ENCODE measurements around the gene ZNF518B. TPM values are rescaled to one million over a fixed set of nuclear protein-coding genes. Genes with fewer than 3 reads are reported as not detected.
A peak's percentile ranks its signal among the peaks of the same experiment; 100 is the strongest.

ZNF518B gene
- total RNA-seq, 4 donors from 2014 or later, result 15.7 to 21.9 (median 20.9) TPM

- TF ChIP-seq EP300 (IDR thresholded peaks at IDR 0.05) (no peak), POLR2A (IDR thresholded peaks at IDR 0.05) (no peak), POLR2AphosphoS5 (IDR thresholded peaks at IDR 0.05) (no peak)
- TF ChIP-seq, protein P1, sequence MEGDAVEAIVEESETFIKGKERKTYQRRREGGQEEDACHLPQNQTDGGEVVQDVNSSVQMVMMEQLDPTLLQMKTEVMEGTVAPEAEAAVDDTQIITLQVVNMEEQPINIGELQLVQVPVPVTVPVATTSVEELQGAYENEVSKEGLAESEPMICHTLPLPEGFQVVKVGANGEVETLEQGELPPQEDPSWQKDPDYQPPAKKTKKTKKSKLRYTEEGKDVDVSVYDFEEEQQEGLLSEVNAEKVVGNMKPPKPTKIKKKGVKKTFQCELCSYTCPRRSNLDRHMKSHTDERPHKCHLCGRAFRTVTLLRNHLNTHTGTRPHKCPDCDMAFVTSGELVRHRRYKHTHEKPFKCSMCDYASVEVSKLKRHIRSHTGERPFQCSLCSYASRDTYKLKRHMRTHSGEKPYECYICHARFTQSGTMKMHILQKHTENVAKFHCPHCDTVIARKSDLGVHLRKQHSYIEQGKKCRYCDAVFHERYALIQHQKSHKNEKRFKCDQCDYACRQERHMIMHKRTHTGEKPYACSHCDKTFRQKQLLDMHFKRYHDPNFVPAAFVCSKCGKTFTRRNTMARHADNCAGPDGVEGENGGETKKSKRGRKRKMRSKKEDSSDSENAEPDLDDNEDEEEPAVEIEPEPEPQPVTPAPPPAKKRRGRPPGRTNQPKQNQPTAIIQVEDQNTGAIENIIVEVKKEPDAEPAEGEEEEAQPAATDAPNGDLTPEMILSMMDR (IDR thresholded peaks at IDR 0.05), result no peak
- DNase-seq (ENCODE audit: low spot score in 2 of 2), result no peak
- H3K27me3 ChIP-seq, result peaks cover 24% of the 10 kb centered on the region
- no peak overlapping the region for H3K27ac ChIP-seq
- H3K9me3 ChIP-seq, result no peaks in the 10 kb centered on the region
- peaks cover 6% of the 10 kb centered on the region for H3K36me3 ChIP-seq
- peak overlapping the region; percentile 59 for H3K4me3 ChIP-seq
- H3K4me1 ChIP-seq, result peaks cover 26% of the 10 kb centered on the region
- 50% methylated on average over 11 of the region's 13 CpGs for WGBS
Measured at GRCh38 chr4:10458177-10458576, 951 bp upstream of the ZNF518B start.

DNA sequence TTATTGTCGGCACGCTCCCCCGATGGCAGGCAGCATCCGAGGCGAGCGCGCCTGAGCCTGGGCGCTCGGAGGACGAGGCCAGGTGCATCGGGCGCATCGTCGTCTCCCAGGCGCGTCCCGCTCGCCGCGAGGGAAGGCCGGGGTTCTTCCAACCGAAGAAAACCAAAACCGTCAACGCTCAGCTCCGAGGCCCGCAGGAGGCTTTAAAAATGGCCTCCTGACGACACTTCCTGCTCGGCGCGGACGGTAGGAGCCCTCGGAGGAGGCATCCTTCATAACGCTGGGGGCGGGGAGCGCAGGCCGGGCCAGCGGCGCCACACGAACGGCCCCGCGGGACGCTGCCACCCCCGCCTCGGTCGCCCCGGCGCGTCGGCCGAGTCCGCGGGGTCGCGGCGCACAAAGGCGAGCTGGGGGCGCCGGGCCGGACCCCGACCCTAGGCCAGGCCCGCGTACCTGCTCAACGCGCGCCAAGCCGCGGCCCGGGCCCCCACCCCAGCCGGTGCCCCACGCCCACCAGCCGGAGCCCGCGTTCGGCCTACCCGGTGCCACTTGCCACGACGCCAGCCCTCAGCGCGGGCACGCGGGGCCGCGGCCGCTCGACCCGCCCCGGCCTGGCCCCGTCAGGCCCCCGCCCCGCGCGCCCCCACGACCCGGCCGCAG is 501 bp downstream of the ZNF518B start:
- no peak for TF ChIP-seq POLR2AphosphoS5 (IDR thresholded peaks at IDR 0.05)
- TF ChIP-seq, protein P1 (IDR thresholded peaks at IDR 0.05), result no peak
- no peak for TF ChIP-seq POLR2A (IDR thresholded peaks at IDR 0.05)
- TF ChIP-seq EP300 (IDR thresholded peaks at IDR 0.05), result no peak
- WGBS, result 21% methylated on average over 29 of the region's 96 CpGs
- DNase-seq (ENCODE audit: low spot score in 2 of 2), result peak in 1 of 2 donors; percentile 65
- peaks cover 25% of the 10 kb centered on the region for H3K4me1 ChIP-seq
- H3K27me3 ChIP-seq, result peaks cover 14% of the 10 kb centered on the region
- no peaks in the 10 kb centered on the region for H3K9me3 ChIP-seq
- H3K4me3 ChIP-seq, result peak overlapping the region; percentile 59
- H3K27ac ChIP-seq, result peak overlapping the region; percentile 45
- H3K36me3 ChIP-seq, result peaks cover 16% of the 10 kb centered on the region

DNA sequence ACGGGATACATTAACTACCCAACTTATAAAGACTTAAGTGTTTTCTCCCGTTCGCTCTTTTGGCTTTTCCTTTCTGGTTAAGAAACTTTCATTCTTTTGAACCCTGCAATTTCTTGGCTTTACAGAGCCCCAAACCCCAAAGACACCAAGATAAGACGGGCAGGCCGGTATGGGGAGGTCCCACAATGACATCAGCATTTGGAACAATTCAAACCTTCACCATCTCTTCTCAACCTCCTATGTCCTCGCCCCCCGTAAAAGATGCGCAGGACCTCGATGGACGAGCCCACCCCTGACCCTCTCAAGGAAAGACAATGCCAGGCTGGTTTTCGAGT is 999 bp downstream of the ZNF518B start:
- Histone ChIP-seq H3K9me3 (no peaks in the 10 kb centered on the region), H3K27ac (no peak overlapping the region), H3K36me3 (peaks cover 17% of the 10 kb centered on the region), H3K4me1 (peaks cover 20% of the 10 kb centered on the region), H3K4me3 (peak overlapping the region; percentile 59), H3K27me3 (peaks cover 9% of the 10 kb centered on the region)
- 46% methylated on average over 11 of the region's 11 CpGs for WGBS
- TF ChIP-seq EP300 (IDR thresholded peaks at IDR 0.05) (no peak), POLR2AphosphoS5 (IDR thresholded peaks at IDR 0.05) (no peak), POLR2A (IDR thresholded peaks at IDR 0.05) (no peak)
- TF ChIP-seq, protein P1 (IDR thresholded peaks at IDR 0.05), result no peak
- no peak for DNase-seq (ENCODE audit: low spot score in 2 of 2)

DNA sequence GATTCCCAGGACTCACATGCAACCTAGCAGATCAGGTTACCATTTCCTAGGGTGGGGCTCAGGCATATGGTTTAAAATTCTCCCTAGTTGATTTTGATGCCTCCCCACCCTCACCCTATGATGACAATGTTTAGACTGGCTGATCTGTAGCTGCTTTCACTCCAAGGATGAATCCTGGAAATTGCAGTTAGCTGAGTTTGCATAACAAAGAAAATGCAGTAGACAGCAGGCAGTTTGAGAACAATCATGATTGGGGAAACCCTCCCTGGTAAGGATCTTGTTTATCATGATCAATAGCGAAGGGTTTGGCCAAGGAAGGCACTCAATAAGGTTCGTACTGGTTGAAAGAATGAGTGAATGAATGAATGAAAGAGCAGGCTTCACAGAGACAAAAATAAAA is 2.1 kb downstream of the ZNF518B start:
- DNase-seq (ENCODE audit: low spot score in 2 of 2), result no peak
- no peak overlapping the region for H3K27ac ChIP-seq
- peaks cover 25% of the 10 kb centered on the region for H3K36me3 ChIP-seq
- H3K4me3 ChIP-seq, result no peak overlapping the region
- WGBS, result 96% methylated on average over 2 of the region's 2 CpGs
- no peaks in the 10 kb centered on the region for H3K9me3 ChIP-seq
- no peaks in the 10 kb centered on the region for H3K27me3 ChIP-seq
- no peak for TF ChIP-seq POLR2AphosphoS5 (IDR thresholded peaks at IDR 0.05)
- TF ChIP-seq, protein P1 (IDR thresholded peaks at IDR 0.05), result no peak
- no peak for TF ChIP-seq POLR2A (IDR thresholded peaks at IDR 0.05)
- H3K4me1 ChIP-seq, result peaks cover 16% of the 10 kb centered on the region

GRCh38 chr4:10454726-10455125 is 2.5 kb downstream of the ZNF518B start:
- no peak for DNase-seq (ENCODE audit: low spot score in 2 of 2)
- TF ChIP-seq EP300 (IDR thresholded peaks at IDR 0.05), result no peak
- TF ChIP-seq POLR2AphosphoS5 (IDR thresholded peaks at IDR 0.05), result no peak
- no peak for TF ChIP-seq POLR2A (IDR thresholded peaks at IDR 0.05)
- TF ChIP-seq, protein P1 (IDR thresholded peaks at IDR 0.05), result no peak
- peaks cover 16% of the 10 kb centered on the region for H3K4me1 ChIP-seq
- no peak overlapping the region for H3K27ac ChIP-seq
- H3K27me3 ChIP-seq, result no peaks in the 10 kb centered on the region
- H3K9me3 ChIP-seq, result no peaks in the 10 kb centered on the region
- H3K4me3 ChIP-seq, result no peak overlapping the region
- 87% methylated on average over 6 of the region's 6 CpGs for WGBS
- H3K36me3 ChIP-seq, result peaks cover 29% of the 10 kb centered on the region
